Measurements from ENCODE around the gene SPATA19. TPM values are rescaled to one million over a fixed set of nuclear protein-coding genes. Genes with fewer than 3 reads are reported as not detected.

The SPATA19 gene
- total RNA-seq, 1 donor from 2014 or later, result not detected

GRCh38 chr11:133821776-133822175 is 23.5 kb downstream of the SPATA19 start:
- H3K4me1 ChIP-seq, result no peaks in the 10 kb centered on the region
- no peaks in the 10 kb centered on the region for H3K9me3 ChIP-seq (replicated peaks)
- intact Hi-C loops (cut with micrococcal nuclease), result no loop called here
- no peak overlapping the region for H3K4me3 ChIP-seq
- DNase-seq, result peak; percentile 41
- H3K27ac ChIP-seq (replicated peaks), result no peak overlapping the region
- H3K27me3 ChIP-seq (ENCODE audit: low read depth), result peaks cover 6% of the 10 kb centered on the region
- no peaks in the 10 kb centered on the region for H3K36me3 ChIP-seq
- TF ChIP-seq CTCF (IDR thresholded peaks at IDR 0.05; ENCODE audit: borderline replicate concordance), result peak; percentile 74

DNA sequence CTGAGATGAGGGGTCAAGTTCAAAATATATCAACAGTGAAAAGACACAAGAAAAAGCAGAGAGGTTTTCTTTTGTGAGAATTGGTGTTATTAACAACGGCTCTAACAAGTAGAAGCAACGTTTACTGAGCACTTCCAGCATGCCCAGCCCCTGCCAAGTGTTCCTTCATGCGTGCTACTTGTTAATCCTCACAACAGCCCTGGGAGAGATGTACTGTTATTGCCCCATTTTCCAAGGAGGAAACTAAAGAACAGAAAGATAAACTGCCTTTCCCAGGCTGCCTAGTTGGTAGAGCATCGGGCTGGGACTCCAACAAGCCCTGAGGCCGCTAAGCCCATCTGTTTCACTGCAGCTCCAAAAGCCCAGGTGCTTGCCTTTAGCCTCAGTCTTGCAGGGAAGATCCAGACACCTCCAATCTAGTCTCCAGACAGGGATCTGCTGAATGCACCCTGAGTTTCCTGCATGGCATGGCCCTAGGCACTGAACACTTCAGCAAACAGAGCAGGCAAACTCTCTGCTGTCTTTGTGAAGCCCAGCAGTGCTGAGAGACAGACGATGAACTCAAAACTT is 25.5 kb downstream of the SPATA19 start:
- H3K4me3 ChIP-seq, result no peak overlapping the region
- no peaks in the 10 kb centered on the region for H3K27me3 ChIP-seq (ENCODE audit: low read depth)
- DNase-seq, result no peak
- intact Hi-C loops (cut with micrococcal nuclease), result no loop called here
- no peaks in the 10 kb centered on the region for H3K36me3 ChIP-seq
- peaks cover 15% of the 10 kb centered on the region for H3K4me1 ChIP-seq
- H3K9me3 ChIP-seq (replicated peaks), result no peaks in the 10 kb centered on the region
- no peak for TF ChIP-seq CTCF (IDR thresholded peaks at IDR 0.05; ENCODE audit: borderline replicate concordance)
- no peak overlapping the region for H3K27ac ChIP-seq (replicated peaks)

DNA sequence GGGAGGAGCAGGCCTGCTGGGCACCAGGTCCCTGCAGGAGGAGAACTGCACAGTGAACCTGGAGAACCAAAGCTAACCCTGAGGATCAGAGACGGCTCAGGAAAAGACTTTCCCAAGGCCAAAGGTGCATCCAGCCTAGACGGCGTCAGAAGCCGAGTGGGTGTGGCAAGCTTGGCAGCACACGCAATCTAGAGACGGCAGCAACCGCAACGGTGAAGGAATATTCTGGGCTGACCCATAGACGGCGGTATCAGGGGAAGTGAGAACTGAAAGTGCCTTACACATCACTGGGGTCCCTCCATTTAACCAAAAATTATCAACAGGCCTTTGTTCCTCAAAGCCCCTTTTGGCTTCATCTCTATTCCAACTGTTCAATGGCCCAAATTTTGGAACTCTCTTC is 26.2 kb downstream of the SPATA19 start:
- no peak overlapping the region for H3K27ac ChIP-seq (replicated peaks)
- H3K4me3 ChIP-seq, result no peak overlapping the region
- no peak for TF ChIP-seq CTCF (IDR thresholded peaks at IDR 0.05; ENCODE audit: borderline replicate concordance)
- DNase-seq, result no peak
- no peaks in the 10 kb centered on the region for H3K9me3 ChIP-seq (replicated peaks)
- H3K36me3 ChIP-seq, result no peaks in the 10 kb centered on the region
- H3K27me3 ChIP-seq (ENCODE audit: low read depth), result no peaks in the 10 kb centered on the region
- H3K4me1 ChIP-seq, result peaks cover 15% of the 10 kb centered on the region
- intact Hi-C loops (cut with micrococcal nuclease), result no loop called here

DNA sequence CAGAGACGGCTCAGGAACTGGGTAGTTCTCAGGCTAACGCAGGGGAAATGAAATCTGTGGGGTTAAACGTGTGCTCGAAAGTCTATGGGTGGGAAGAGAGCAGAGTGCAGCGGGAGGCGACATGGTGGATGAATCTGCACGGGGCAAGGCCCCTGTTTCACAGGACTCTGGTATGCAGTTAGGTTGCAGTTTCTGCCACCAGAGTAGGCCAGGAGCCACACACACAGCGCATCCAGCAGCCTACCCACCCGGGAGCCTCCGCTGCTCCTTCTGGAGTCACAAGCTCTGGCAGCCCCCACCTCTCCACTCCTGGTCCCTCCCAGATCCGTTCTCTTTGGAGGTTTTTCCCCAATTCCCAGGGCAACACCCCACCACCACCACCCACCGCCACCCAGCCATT is 27.0 kb downstream of the SPATA19 start:
- intact Hi-C loops (cut with micrococcal nuclease), result no loop called here
- no peak for DNase-seq
- Histone ChIP-seq H3K9me3 (replicated peaks) (no peaks in the 10 kb centered on the region), H3K4me1 (peaks cover 15% of the 10 kb centered on the region), H3K4me3 (no peak overlapping the region), H3K36me3 (no peaks in the 10 kb centered on the region), H3K27ac (replicated peaks) (no peak overlapping the region), H3K27me3 (ENCODE audit: low read depth) (no peaks in the 10 kb centered on the region)
- no peak for TF ChIP-seq CTCF (IDR thresholded peaks at IDR 0.05; ENCODE audit: borderline replicate concordance)

DNA sequence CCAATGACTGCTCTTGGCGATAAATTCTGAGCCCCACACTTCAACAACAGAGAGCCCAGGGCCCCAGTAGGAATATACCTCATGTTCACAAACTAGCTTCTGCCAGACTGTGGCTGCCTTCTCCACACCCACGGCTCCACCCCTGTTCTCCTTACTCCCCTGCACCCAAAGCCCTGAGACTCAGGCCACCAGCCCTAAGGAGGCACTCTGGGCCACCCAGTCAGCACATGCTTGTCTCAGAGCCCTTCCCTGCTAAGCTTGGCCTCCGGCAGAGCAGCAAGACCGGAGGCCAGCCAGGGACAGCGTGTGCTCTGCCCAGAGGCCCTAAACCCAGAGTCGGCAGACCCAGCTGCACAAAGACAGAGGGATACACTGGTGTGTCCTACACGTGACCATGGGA is 27.9 kb downstream of the SPATA19 start:
- Histone ChIP-seq H3K36me3 (no peaks in the 10 kb centered on the region), H3K4me3 (no peak overlapping the region), H3K4me1 (peaks cover 15% of the 10 kb centered on the region), H3K27me3 (ENCODE audit: low read depth) (peaks cover 6% of the 10 kb centered on the region), H3K9me3 (replicated peaks) (no peaks in the 10 kb centered on the region), H3K27ac (replicated peaks) (no peak overlapping the region)
- no peak for TF ChIP-seq CTCF (IDR thresholded peaks at IDR 0.05; ENCODE audit: borderline replicate concordance)
- DNase-seq, result no peak
- intact Hi-C loops (cut with micrococcal nuclease), result no loop called here

All from left ventricle myocardium inferior (tissue), 1 donor.